H1 (cell line): ENCODE measurements around the gene CDCA7L. TPM values are rescaled to one million over a fixed set of nuclear protein-coding genes. Genes with fewer than 3 reads are reported as not detected.

Source experiments
- CTCF ChIA-PET: fragments of 300-600 bp; sonication (Branson Sonifier 250); formaldehyde crosslinking; loops from one replicate; lab custom pipeline; 2021; ENCODE audit not compliant: partially characterized antibody; lab: Charles Lee
- POLR2A ChIA-PET: fragments of 300-600 bp; sonication (Branson Sonifier 250); formaldehyde crosslinking; loops from one replicate; lab custom pipeline; 2021; ENCODE audit warnings: inconsistent platforms; ENCODE audit not compliant: partially characterized antibody; lab: Charles Lee
- DNase-seq, 2 experiments: peaks; one replicate each; pipeline versions ENCODE4 v3.0.0 to v3.0.0-alpha.2; 2010 to 2022; ENCODE audit warnings: low spot score in 2 of 2, low read depth in 1 of 2, mixed read lengths in 1 of 2
- FAIRE-seq: peaks from 2 replicates; lab custom pipeline; 2011; peaks lifted over from hg19 to GRCh38; lab: Jason Lieb, UNC
- H2AFZ ChIP-seq: 2 replicates; pipeline ENCODE4 v1.8.1; 2012; ENCODE audit warnings: low read length, inconsistent platforms
- H2AK5ac ChIP-seq: 2 replicates; pipeline ENCODE4 v1.6.1; 2013; ENCODE audit warnings: low read depth, low read length
- H2BK120ac ChIP-seq: replicated peaks from 2 replicates; pipeline ENCODE3; 2013; ENCODE audit warnings: low read depth, low read length, inconsistent platforms
- H2BK12ac ChIP-seq: 2 replicates; pipeline ENCODE4 v1.6.1; 2013; ENCODE audit warnings: low read depth, low read length
- H2BK15ac ChIP-seq: 2 replicates; pipeline ENCODE4 v1.6.1; 2013; ENCODE audit warnings: low read length
- H2BK20ac ChIP-seq: 2 replicates; pipeline ENCODE4 v1.6.1; 2013; ENCODE audit warnings: low read length
- H2BK5ac ChIP-seq: 2 replicates; pipeline ENCODE4 v1.6.1; 2013; ENCODE audit warnings: low read depth, low read length
- H3K14ac ChIP-seq: 2 replicates; pipeline ENCODE4 v1.6.1; 2013; ENCODE audit warnings: inconsistent platforms; ENCODE audit not compliant: insufficient read length
- H3K18ac ChIP-seq: 2 replicates; pipeline ENCODE4 v1.6.1; 2013; ENCODE audit warnings: low read length; ENCODE audit errors: extremely low read depth
- H3K23ac ChIP-seq: 2 replicates; pipeline ENCODE4 v1.6.1; 2013; ENCODE audit warnings: inconsistent platforms; ENCODE audit not compliant: insufficient read length
- H3K23me2 ChIP-seq: 2 replicates; pipeline ENCODE4 v1.6.1; 2013; ENCODE audit warnings: low read depth, low read length
- H3K27ac ChIP-seq: 2 replicates; pipeline ENCODE4 v1.6.1; 2011; ENCODE audit warnings: low read depth, low read length, inconsistent platforms
- H3K27me3 ChIP-seq, 4 experiments: replicated peaks in 1 of 4; 1 replicate in 1 of 4; 2 replicates in 3 of 4; pipeline versions ENCODE4 v1.6.1 to v1.8.1; 2011 to 2013; ENCODE audit warnings: low read length in 3 of 4, mild to moderate bottlenecking in 3 of 4, inconsistent platforms in 2 of 4, mixed read lengths in 2 of 4, moderate library complexity in 1 of 4; ENCODE audit not compliant: control insufficient read depth in 3 of 4, insufficient read depth in 3 of 4; ENCODE audit errors: extremely low read depth in 1 of 4
- H3K36me3 ChIP-seq, 4 experiments: 2 replicates each; pipeline versions ENCODE4 v1.6.1 to v1.8.1; 2011 to 2013; ENCODE audit warnings: mild to moderate bottlenecking in 4 of 4, low read length in 3 of 4, moderate library complexity in 2 of 4, control low read depth in 1 of 4, inconsistent platforms in 1 of 4; ENCODE audit not compliant: insufficient read depth in 4 of 4, control insufficient read depth in 2 of 4
- H3K4ac ChIP-seq: replicated peaks from 2 replicates; pipeline ENCODE3; 2013; ENCODE audit warnings: low read length, low read depth, mixed read lengths, inconsistent platforms; ENCODE audit not compliant: insufficient read length
- H3K4me1 ChIP-seq, 4 experiments: replicated peaks in 1 of 4; 1 replicate in 1 of 4; 2 replicates in 3 of 4; pipeline versions ENCODE4 v1.6.1 to v1.8.1; 2011 to 2013; ENCODE audit warnings: low read length in 3 of 4, inconsistent platforms in 2 of 4, mixed read lengths in 1 of 4; ENCODE audit not compliant: insufficient read depth in 4 of 4, control insufficient read depth in 3 of 4
- H3K4me2 ChIP-seq, 2 experiments: 2 replicates each; pipeline versions ENCODE4 v1.6.1 to v1.8.1; 2011 to 2013; ENCODE audit warnings: low read depth in 2 of 2, low read length in 2 of 2, control low read depth in 1 of 2, inconsistent platforms in 1 of 2, mild to moderate bottlenecking in 1 of 2; ENCODE audit not compliant: insufficient read depth in 1 of 2
- H3K4me3 ChIP-seq, 4 experiments: fragments of 200-600, 300-600 bp in 1 of 4; sonication (generic), shearing (Covaris generic), sonication (Bioruptor Twin) in 1 of 4; 2 replicates each; pipeline versions ENCODE4 v1.5.1 to v1.8.1; 2011 to 2016; ENCODE audit warnings: low read length in 4 of 4, low read depth in 3 of 4, control low read depth in 2 of 4, inconsistent platforms in 2 of 4, mild to moderate bottlenecking in 2 of 4, mixed read lengths in 1 of 4, moderate library complexity in 1 of 4; ENCODE audit not compliant: insufficient read depth in 2 of 4; ENCODE audit errors: extremely low read depth in 1 of 4
- H3K56ac ChIP-seq: replicated peaks from 2 replicates; pipeline ENCODE3; 2013; ENCODE audit warnings: low read depth, mild to moderate bottlenecking, mixed read lengths, low read length, inconsistent platforms; ENCODE audit not compliant: insufficient read length
- H3K79me1 ChIP-seq: 2 replicates; pipeline ENCODE4 v1.6.1; 2013; ENCODE audit warnings: low read depth, low read length, control low read depth
- H3K79me2 ChIP-seq, 2 experiments: 2 replicates each; pipeline versions ENCODE4 v1.6.1 to v1.8.1; 2012 to 2013; ENCODE audit warnings: low read length in 2 of 2, mild to moderate bottlenecking in 2 of 2, inconsistent platforms in 1 of 2; ENCODE audit not compliant: insufficient read depth in 2 of 2, control insufficient read depth in 1 of 2
- H3K9ac ChIP-seq, 4 experiments: replicated peaks in 1 of 4; 1 replicate in 1 of 4; 2 replicates in 3 of 4; pipeline versions ENCODE4 v1.6.1 to v1.8.1; 2011 to 2013; ENCODE audit warnings: low read depth in 3 of 4, low read length in 3 of 4, control low read depth in 2 of 4, mild to moderate bottlenecking in 2 of 4, moderate library complexity in 2 of 4, inconsistent platforms in 1 of 4; ENCODE audit errors: extremely low read depth in 1 of 4
- H3K9me3 ChIP-seq, 2 experiments: 2 replicates each; pipeline versions ENCODE4 v1.6.1 to v1.8.1; 2012 to 2013; ENCODE audit warnings: mild to moderate bottlenecking in 2 of 2, moderate library complexity in 2 of 2, control low read depth in 1 of 2, inconsistent platforms in 1 of 2, low read depth in 1 of 2, low read length in 1 of 2, mixed read lengths in 1 of 2; ENCODE audit not compliant: insufficient read depth in 2 of 2
- H4K20me1 ChIP-seq, 2 experiments: replicated peaks in 1 of 2; 2 replicates each; pipeline versions ENCODE3 to v1.8.1; 2011 to 2013; ENCODE audit warnings: inconsistent platforms in 2 of 2, low read length in 2 of 2, mild to moderate bottlenecking in 1 of 2; ENCODE audit not compliant: insufficient read depth in 2 of 2, control insufficient read depth in 1 of 2
- H4K5ac ChIP-seq: 2 replicates; pipeline ENCODE4 v1.6.1; 2013; ENCODE audit warnings: low read length, low read depth, mixed read lengths, inconsistent platforms; ENCODE audit not compliant: insufficient read length
- H4K8ac ChIP-seq: 2 replicates; pipeline ENCODE4 v1.8.0; 2013; ENCODE audit warnings: mild to moderate bottlenecking, moderate library complexity, low read length, inconsistent platforms; ENCODE audit not compliant: insufficient read depth; ENCODE audit errors: extremely low read depth
- H4K91ac ChIP-seq: replicated peaks from 2 replicates; pipeline ENCODE3; 2013; ENCODE audit warnings: low read length, mixed read lengths, inconsistent platforms; ENCODE audit not compliant: insufficient read length
- KDM5A ChIP-seq: fragments of 200-600 bp; IDR thresholded peaks from 2 replicates; pipeline ENCODE4 v1.7.1; 2012; ENCODE audit warnings: mild to moderate bottlenecking, low read length, inconsistent platforms, mixed read lengths
- WGBS, 2 experiments: shearing (Covaris generic) in 1 of 2; methylation state at CpG; one replicate each; pipeline versions ENCODE4 v1.1.6 to v1.1.7; 2013 to 2015; ENCODE audit warnings: low lambda C conversion rate in 2 of 2, mixed read lengths in 2 of 2, inconsistent platforms in 1 of 2, low coverage in 1 of 2, missing lambda C conversion rate in 1 of 2; ENCODE audit not compliant: insufficient replicate concordance in 2 of 2, insufficient coverage in 1 of 2, insufficient read length in 1 of 2; ENCODE audit errors: extremely low coverage in 1 of 2, missing lambda C conversion rate in 1 of 2; 5-methylcytosine and 5-hydroxymethylcytosine counted together
- polyA plus RNA-seq, 7 experiments: library from polyadenylated mRNA; depleted of rRNA in 3 of 7; stranded (reverse) in 5 of 7; unstranded in 2 of 7; fragments of >200 nt in 5 of 7; fragments of 200-250 nt in 2 of 7; gene quantifications; 1 replicate in 5 of 7; 2 replicates in 1 of 7; 4 replicates in 1 of 7; pipeline versions ENCODE4 v1.2.1 to v1.2.3, GENCODE V29; 2011 to 2013; ENCODE audit warnings: missing spikeins in 2 of 7, mixed read lengths in 2 of 7
- total RNA-seq: library from RNA; stranded (reverse); fragmentation: NEBNext Ultra II Directional; extraction: Animal tissue kit (Norgen Biotek cat#: 25700); gene quantifications from 2 replicates; pipeline ENCODE4 v1.2.1, GENCODE V29; 2021

Gene CDCA7L
- total and polyA plus RNA-seq, 2 of the 8 experiments (the other 6 are each of a cell fraction or from before 2014, with no cell fraction given) = 93.8 to 168 TPM

DNA sequence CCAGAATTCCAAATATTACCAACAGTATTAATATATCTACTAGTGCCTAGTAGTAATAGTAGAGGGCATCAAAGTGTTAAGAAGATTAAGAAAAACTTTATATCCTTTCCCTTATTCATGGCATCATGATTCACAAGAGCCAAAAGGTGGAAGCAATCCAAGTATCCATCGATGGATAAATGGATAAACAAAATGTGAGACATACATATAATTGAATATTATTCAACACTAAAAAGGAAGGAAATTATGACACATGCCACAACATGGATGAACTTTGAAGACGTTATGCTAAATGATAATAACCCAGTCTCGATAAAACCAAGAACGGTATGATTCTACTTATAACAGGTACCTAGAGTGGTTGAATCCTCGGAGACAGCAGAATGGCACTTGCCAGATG is 23.1 kb downstream of the CDCA7L start:
- Histone ChIP-seq H3K79me1 (peaks cover 10% of the 10 kb centered on the region; the same call in 1 of the 2 replicates), H3K23ac (no peak overlapping the region), H2AFZ (no peak overlapping the region), H4K8ac (no peak overlapping the region), H2BK120ac (no peak overlapping the region), H3K79me2 (peaks cover 11 to 100% of the 10 kb centered on the region in 2 experiments), H3K4ac (no peak overlapping the region), H2BK15ac (no peak overlapping the region), H3K18ac (no peak overlapping the region), H4K20me1 (peaks cover 5 to 6% of the 10 kb centered on the region in 2 experiments), H3K4me3 (no peak overlapping the region), H3K27me3 (no peaks in the 10 kb centered on the region), H3K36me3 (no peaks in the 10 kb centered on the region), H3K23me2 (no peaks in the 10 kb centered on the region), H3K14ac (no peak overlapping the region), H4K91ac (no peak overlapping the region), H3K9me3 (no peaks in the 10 kb centered on the region), H3K56ac (no peak overlapping the region), H2BK20ac (no peak overlapping the region), H4K5ac (no peak overlapping the region), H3K9ac (no peak overlapping the region), H3K4me2 (no peak overlapping the region; a peak in 1 of 4 replicates), H2AK5ac (no peak overlapping the region), H2BK12ac (no peak overlapping the region), H2BK5ac (no peak overlapping the region), H3K27ac (no peak overlapping the region), H3K4me1 (peaks cover 4 to 13% (median 13%) of the 10 kb centered on the region in 4 experiments; a peak in 5 of 7 replicates)
- DNase-seq (no peak), FAIRE-seq (no peak)
- CTCF ChIA-PET = no interaction called here
- POLR2A ChIA-PET = interaction anchor here (3.4 kb wide), 1 partner anchor 23 kb away, joined by 23 read pairs; the partner anchor contains the start of gene CDCA7L
- WGBS, 2 experiments = 91% methylated on average over 5 of the region's 5 CpGs; no CpG with 5 or more reads in 1 of the 2 experiments
- TF ChIP-seq KDM5A = no peak
